Measurements from ENCODE around the gene DUOXA2.

GRCh38 chr15:45163508-45163856, 49.4 kb downstream of the DUOXA2 start:
- TF ChIP-seq ZBTB7A (tag by site-specific recombination; IDR thresholded peaks at IDR 0.05; ENCODE audit: low read depth) (no peak), CTCF (tag by site-specific recombination; IDR thresholded peaks at IDR 0.05) (no peak), ZNF280D (tag by site-specific recombination; IDR thresholded peaks at IDR 0.05) (no peak), ZNF704 (tag by site-specific recombination; IDR thresholded peaks at IDR 0.05) (no peak), ZNF449 (tag by site-specific recombination; IDR thresholded peaks at IDR 0.05) (no peak), ZNF514 (tag by site-specific recombination; IDR thresholded peaks at IDR 0.05) (no peak), REST (tag by site-specific recombination; IDR thresholded peaks at IDR 0.05) (no peak), PRDM10 (tag by site-specific recombination; IDR thresholded peaks at IDR 0.05) (no peak), PRDM6 (tag by site-specific recombination; IDR thresholded peaks at IDR 0.05) (no peak), YY1 (tag by site-specific recombination; IDR thresholded peaks at IDR 0.05) (no peak)

Data from HEK293 (cell line).